ENCODE data around the gene TRIM16. TPM values are rescaled to one million over a fixed set of nuclear protein-coding genes. Genes with fewer than 3 reads are reported as not detected.
"Not testable (repeated sequence)": the region's sequence is repeated elsewhere in the genome, so short reads cannot be mapped to it uniquely, and the experiment has no call there.

TRIM16 gene
- total and polyA plus RNA-seq, 2 of the 4 experiments (the other 2 are of a cell fraction): 22.3 to 52.5 TPM

DNA sequence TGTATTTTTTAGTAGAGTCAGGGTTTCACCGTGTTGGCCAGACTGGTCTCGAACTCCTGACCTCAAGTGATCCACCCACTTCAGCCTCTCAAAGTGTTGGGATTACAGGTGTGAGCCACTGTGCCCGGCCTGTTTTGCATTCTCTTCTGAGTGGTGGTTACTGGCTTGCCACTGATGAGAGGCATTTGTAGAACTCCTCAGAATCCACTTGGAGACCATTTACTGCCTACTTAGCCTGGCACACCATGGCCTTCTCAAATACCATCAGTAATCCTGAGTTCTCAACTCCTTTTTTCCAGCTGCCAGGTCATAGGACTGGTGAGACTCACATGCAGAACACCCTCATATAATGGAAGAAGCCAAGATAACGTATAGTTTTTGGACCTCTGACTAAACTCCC, 42.1 kb downstream of the TRIM16 start:
- H3K27ac ChIP-seq (ENCODE audit: insufficient read depth, low read length): not testable (repeated sequence)
- WGBS, 2 experiments (ENCODE audit: extremely low coverage in 2 of 2, insufficient read length in 1 of 2): no CpG with 5 or more reads among the region's 4 CpGs

More for the DNA sequence above, 42.1 kb downstream of the TRIM16 start:
- H3K23ac ChIP-seq (ENCODE audit: low read depth, low read length); H4K5ac ChIP-seq (ENCODE audit: low read depth, low read length); H4K8ac ChIP-seq (ENCODE audit: low read depth in 2 of 2, low read length in 2 of 2); H2BK5ac ChIP-seq (ENCODE audit: low read depth, low read length, poor library complexity, severe bottlenecking); H2AK9ac ChIP-seq (replicated peaks; ENCODE audit: low read depth, low read length, poor library complexity); H3K27me3 ChIP-seq (ENCODE audit: control insufficient read depth, insufficient read depth, low read length); H2AFZ ChIP-seq (replicated peaks; ENCODE audit: low read length, poor library complexity); H3K9me3 ChIP-seq (ENCODE audit: control insufficient read depth, insufficient read depth, low read length); H2AK5ac ChIP-seq (ENCODE audit: low read depth, low read length); H3K9ac ChIP-seq (ENCODE audit: low read depth, low read length); ATAC-seq (ENCODE audit: low read depth); H3K36me3 ChIP-seq (ENCODE audit: control insufficient read depth, insufficient read depth, low read length); DNase-seq; H3K56ac ChIP-seq (ENCODE audit: extremely low read depth, insufficient read depth, low read length); BruUV-seq (replicated peaks); intact Hi-C loops (cut with micrococcal nuclease); CTCF ChIA-PET; H3K4me3 ChIP-seq (ENCODE audit: insufficient read depth, low read depth, low read length); H3K4me1 ChIP-seq (ENCODE audit: control insufficient read depth, insufficient read depth, low read length); in situ Hi-C loops (cut with MboI; ENCODE audit: low sequenced_read_pairs); H3K9me1 ChIP-seq (ENCODE audit: insufficient read depth, low read length); POLR2A ChIA-PET (ENCODE audit: unreplicated experiment); dilution Hi-C loops (cut with HindIII; ENCODE audit: low sequenced_read_pairs, unreplicated experiment); H3K14ac ChIP-seq (replicated peaks; ENCODE audit: low read depth, low read length); H3K4me2 ChIP-seq (ENCODE audit: low read depth, low read length); H3K18ac ChIP-seq (ENCODE audit: low read depth, low read length); H4K20me1 ChIP-seq (ENCODE audit: insufficient read depth, low read length); H2BK15ac ChIP-seq (ENCODE audit: low read depth, low read length): not testable (repeated sequence)
- Histone ChIP-seq H4K91ac (ENCODE audit: insufficient read depth, low read depth, low read length) (peak overlapping the region; percentile 46; the same call in 1 of the 2 replicates), H3K79me1 (ENCODE audit: low read depth in 1 of 2, low read length in 2 of 2) (peaks cover 0 to 11% of the 10 kb centered on the region in 2 experiments; a peak in 2 of 4 replicates), H2BK120ac (ENCODE audit: low read depth, low read length) (peak overlapping the region; percentile 60; the same call in 1 of the 2 replicates), H2BK20ac (ENCODE audit: low read depth, low read length) (0 out of 2 replicates have a peak overlapping the region, but pooled peaks have one; percentile 61), H3K4ac (ENCODE audit: low read depth, low read length) (peak overlapping the region; percentile 61; the same call in 1 of the 2 replicates)

Measured in IMR-90 (cell line).